Gastroesophageal sphincter (tissue), 3 donors: ENCODE results near the gene PLXDC2.

ENCODE experiments used
- EP300 ChIP-seq: sonication (generic); formaldehyde crosslinking; IDR thresholded peaks from one replicate; pipeline ENCODE4 v1.6.1; 2017; ENCODE audit warnings: antibody characterized with exemption, mild to moderate bottlenecking
- POLR2A ChIP-seq, 2 donors: fragments of 450-650 bp; IDR thresholded peaks; one replicate each; pipeline ENCODE4 v1.6.1; 2017; ENCODE audit warnings: antibody characterized with exemption in 2 of 2, mild to moderate bottlenecking in 2 of 2, moderate library complexity in 1 of 2
- POLR2AphosphoS5 ChIP-seq: sonication (generic); formaldehyde crosslinking; IDR thresholded peaks from one replicate; pipeline ENCODE4 v1.6.1; 2017; ENCODE audit warnings: antibody characterized with exemption
- TF ChIP-seq, protein P1 (sequence below), 4 experiments: fragments of 200-600 bp in 2 of 4; fragments of 450-650 bp in 2 of 4; sonication (generic) in 1 of 4; IDR thresholded peaks; one replicate each; pipeline ENCODE4 v1.5.1; 2017 to 2019; ENCODE audit warnings: antibody characterized with exemption in 4 of 4, mild to moderate bottlenecking in 2 of 4, moderate library complexity in 2 of 4

DNA sequence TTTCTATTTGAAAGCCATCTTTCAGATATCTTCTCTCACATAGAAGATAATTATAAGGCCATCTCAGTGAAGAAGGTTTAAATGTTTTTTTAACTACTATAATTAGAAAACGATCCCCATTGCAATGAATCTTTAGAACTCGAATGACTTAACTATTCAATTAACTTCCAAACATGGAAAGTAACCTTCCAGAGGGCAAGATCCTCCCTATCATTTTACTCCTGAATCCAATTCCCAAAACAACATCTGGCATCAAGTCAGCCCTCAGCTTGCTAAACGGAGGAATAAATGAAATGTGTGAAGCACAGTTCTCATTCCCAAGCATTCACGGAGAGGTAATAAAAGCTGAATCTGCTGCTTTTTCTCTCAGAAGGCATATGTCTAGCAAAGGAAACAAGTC, 293.4 kb downstream of the PLXDC2 start:
- no peak for TF ChIP-seq EP300
- TF ChIP-seq POLR2A (IDR thresholded peaks at IDR 0.05), result no peak
- TF ChIP-seq, protein P1, sequence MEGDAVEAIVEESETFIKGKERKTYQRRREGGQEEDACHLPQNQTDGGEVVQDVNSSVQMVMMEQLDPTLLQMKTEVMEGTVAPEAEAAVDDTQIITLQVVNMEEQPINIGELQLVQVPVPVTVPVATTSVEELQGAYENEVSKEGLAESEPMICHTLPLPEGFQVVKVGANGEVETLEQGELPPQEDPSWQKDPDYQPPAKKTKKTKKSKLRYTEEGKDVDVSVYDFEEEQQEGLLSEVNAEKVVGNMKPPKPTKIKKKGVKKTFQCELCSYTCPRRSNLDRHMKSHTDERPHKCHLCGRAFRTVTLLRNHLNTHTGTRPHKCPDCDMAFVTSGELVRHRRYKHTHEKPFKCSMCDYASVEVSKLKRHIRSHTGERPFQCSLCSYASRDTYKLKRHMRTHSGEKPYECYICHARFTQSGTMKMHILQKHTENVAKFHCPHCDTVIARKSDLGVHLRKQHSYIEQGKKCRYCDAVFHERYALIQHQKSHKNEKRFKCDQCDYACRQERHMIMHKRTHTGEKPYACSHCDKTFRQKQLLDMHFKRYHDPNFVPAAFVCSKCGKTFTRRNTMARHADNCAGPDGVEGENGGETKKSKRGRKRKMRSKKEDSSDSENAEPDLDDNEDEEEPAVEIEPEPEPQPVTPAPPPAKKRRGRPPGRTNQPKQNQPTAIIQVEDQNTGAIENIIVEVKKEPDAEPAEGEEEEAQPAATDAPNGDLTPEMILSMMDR (IDR thresholded peaks at IDR 0.05), result no peak
- no peak for TF ChIP-seq POLR2AphosphoS5
